Testis (tissue), 2 donors: ENCODE results near the gene PTTG1IP2.

Experiments
- CTCF ChIP-seq, 3 experiments: fragments of 450-650 bp in 2 of 3; fragments of 200-600 bp in 1 of 3; sonication (generic) in 1 of 3; IDR thresholded peaks; one replicate each; pipeline ENCODE4 v1.5.1; 2016 to 2019; ENCODE audit warnings: antibody characterized with exemption in 3 of 3, mild to moderate bottlenecking in 2 of 3, moderate library complexity in 1 of 3
- POLR2A ChIP-seq: fragments of 450-650 bp; IDR thresholded peaks from one replicate; pipeline ENCODE4 v1.6.1; 2017; ENCODE audit warnings: antibody characterized with exemption, mild to moderate bottlenecking, moderate library complexity

DNA sequence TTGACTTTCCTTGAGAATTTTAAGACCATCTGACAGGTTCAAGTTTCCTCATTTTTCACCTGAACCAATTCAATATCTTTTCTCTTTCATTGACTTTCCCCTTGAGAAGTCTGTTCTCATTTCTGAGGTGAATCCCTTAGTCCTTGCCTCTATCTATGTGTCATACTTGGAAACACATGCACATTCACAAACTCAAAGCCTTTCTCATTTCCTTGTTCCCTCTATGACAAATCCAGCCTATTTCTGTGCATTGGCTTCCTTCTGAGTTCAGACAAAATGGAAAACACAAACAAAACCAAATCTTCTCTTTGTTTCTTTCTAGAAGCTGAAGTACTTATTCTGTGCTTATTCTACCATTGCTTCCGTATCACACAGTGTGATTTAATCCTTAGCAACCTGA is 13.8 kb downstream of the PTTG1IP2 start:
- TF ChIP-seq CTCF (IDR thresholded peaks at IDR 0.05) = no peak
- TF ChIP-seq POLR2A = no peak
